GM19397 (cell line): ENCODE measurements around the gene NPFFR1.

Experiments used
- ATAC-seq: cut with Tn5 transposase; IDR thresholded peaks from one replicate; pipeline ENCODE4 v1.9.1; 2021; ENCODE audit warnings: mild to moderate bottlenecking, moderate library complexity; ENCODE audit not compliant: unreplicated experiment

Gene NPFFR1

DNA sequence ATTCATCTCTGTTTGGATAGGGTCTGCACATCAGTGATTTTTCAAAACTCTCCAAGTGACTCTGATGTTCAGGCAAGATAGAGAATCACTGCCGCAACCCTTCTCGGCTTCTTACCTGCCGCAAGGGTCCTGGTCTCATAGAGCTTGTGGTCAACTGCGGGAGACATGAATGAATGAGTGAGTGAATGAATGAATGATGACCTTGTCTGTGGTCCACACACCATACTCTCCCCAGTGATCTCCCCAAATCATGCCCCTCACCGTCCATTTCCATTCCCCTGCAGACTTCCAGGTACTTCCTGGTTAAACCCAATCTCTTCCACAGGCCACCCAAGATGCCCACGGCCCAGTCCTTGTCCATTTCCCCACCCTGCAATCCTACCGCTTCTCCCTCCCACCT lies 5.9 kb upstream of the NPFFR1 start:
- no peak for ATAC-seq

DNA sequence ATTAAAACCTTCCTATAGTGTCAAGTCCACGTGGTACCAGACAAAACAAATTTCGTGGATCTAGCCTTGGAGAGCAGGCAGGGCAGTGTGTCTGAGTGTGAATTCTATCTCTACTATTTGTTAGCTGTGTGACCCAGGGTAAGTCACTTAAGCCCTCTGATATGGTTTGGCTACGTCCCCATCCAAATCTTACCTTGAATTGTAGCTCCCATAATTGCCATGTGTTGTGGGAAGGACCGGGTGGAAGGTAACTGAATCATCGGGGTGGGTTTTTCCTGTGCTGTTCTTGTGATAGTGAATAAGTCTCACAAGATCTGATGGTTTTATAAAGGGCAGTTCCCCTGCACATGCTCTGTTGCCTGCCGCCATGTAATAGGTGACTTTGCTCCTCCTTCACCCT lies 2.8 kb upstream of the NPFFR1 start:
- ATAC-seq: no peak

- ATAC-seq: no peak
These were observed 1.6 kb upstream of the NPFFR1 start for GRCh38 chr10:70285476-70285831.

DNA sequence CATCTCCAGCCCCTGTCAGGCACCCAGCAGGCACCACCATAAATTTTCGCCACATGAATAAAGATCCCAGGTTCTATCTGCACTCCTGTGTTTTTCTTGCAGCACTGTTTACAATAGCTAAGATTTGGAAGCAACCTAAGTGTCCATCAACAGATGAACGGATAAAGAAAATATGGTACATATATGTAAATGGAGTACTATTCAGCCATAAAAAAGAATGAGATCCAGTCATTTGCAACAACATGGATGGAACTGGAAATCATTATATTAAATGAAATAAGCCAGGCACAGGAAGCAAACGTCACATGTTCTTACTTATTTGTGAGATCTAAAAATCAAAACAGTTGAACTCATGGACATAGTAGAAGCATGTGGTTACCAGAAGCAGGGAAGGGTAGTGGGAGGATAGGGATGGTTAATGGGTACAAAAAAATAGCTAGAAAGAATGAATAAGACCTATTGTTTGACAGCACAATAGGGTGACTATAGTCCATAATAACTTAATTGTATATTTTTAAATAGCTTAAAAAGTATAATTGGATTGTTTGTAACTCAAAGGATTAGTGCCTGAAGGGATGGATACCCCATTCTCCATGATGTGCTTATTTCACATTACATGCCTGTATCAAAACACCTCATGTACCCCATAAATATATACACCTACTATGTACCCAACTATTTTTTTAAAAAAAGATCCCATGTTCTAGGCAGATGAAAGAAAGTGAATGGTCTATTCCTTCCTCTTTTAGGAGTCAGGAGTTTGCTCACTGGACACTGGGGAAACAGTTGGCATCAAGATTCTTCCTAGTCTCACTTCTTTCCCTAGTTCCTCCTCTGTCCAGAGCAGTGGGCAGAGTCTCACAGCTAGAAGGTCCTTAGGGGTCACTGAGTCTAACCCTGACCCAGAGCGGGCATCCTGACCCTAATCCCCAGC lies 1.0 kb upstream of the NPFFR1 start:
- no peak for ATAC-seq

GRCh38 chr10:70283071-70283444 lies 746 bp downstream of the NPFFR1 start:
- ATAC-seq: no peak

GRCh38 chr10:70281609-70282008 lies 2.2 kb downstream of the NPFFR1 start:
- ATAC-seq: no peak

DNA sequence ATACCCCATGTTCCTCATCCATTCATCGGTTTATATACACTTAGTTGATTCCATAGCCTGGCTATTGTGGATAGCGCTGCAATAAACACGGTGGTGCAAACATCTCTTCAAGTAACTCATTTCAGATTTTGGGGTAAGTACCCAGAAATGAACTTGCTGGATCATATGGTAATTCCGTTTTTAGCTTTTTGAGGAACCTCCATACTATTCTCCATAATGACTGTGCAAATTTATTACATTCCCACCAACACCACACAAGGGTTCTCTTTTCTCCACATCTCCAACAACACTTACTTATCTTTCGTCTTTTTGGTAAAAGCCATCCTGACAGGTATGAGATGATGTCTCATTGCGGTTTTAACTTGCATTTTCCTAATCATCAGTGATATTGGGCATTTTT lies 3.7 kb downstream of the NPFFR1 start:
- no peak for ATAC-seq

DNA sequence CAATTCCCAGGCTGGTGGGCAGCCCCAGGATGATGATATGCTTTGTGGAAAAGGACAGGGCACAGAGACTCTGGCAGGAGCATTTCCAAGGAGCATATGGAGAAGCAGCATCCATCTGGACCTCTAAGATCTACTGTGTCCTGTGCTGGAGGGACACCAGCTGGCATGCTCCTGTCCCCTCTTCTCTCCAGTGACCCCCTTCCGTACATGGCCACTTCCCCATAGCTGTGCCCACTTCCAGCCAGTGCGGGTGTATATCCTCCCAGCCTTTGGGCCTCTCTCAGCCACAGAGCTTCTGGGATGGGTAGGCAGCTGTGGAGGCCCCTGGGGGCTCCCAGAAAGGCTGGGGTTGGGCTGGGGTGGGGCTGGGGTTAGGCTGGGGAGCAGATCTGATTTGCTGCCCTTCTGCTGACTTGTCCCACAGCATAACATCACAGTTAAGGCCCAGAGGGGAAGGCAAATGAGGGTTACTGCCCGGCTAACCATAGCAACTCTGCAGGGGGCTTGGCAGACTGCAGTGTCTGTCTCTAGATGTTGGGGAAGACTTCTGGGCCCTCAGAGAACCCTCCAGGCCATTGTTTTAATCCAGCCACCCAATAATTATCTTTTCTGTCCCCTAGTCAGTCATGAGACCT lies 6.3 kb downstream of the NPFFR1 start:
- no peak for ATAC-seq

GRCh38 chr10:70274643-70275042 lies 9.2 kb downstream of the NPFFR1 start:
- ATAC-seq: no peak

DNA sequence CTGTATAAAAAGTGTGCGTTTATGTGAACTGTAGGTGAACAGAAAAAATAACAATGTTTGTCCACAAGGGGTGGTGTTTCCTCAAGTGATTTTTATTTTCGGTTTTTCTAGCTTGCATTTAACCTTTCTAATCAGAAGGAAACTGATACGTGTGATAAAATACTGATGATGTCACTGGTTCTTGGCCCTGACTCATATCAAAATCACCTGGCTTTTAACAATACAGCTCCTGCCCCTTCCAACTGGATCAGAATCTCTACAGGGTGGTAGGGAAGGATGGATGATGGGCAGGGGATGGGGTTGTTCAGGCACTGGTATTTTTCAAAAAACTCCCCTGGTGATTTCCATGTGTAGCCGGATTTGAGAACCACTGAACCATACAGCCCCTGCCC lies 10.9 kb downstream of the NPFFR1 start:
- ATAC-seq: peak; percentile 46

- no peak for ATAC-seq
These were observed 11.5 kb downstream of the NPFFR1 start for GRCh38 chr10:70271996-70272924.

DNA sequence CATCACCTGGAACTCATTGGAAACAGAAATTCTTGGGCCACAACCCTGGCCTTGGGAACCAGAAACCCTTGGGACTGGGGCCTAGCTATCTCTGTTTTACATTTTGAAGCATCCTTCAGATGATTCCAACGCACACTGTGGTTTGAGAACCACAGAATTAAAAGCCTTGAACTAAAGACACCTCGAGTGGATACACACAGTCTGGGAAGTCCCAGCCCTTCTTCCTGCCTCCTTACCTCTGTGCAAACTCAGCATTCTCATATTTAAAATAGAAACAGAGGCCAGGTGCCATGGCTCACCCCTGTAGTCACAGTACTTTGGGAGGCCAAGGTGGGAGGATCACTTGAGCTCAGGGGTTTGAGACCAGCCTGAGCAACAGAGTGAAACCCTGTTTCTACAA lies 12.9 kb downstream of the NPFFR1 start:
- ATAC-seq: no peak

DNA sequence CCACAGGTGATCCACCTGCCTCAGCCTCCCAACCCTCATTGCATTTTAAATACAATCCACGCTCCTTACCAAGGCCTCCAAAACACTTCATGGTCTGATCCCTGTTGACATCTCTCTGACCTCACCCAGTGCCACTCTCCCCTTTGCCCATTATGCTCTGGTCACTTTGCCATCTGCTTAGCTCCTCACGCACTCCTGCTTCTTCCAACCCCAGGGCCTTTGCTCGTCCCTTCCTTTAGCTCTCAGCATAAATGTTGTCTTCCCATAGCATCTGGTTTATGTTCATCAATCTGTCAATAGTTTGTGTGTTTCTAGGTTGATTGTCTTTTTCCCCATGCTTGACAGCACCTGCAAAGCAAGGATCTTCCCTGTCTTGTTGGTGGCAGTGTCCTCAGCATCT lies 14.1 kb downstream of the NPFFR1 start:
- no peak for ATAC-seq

DNA sequence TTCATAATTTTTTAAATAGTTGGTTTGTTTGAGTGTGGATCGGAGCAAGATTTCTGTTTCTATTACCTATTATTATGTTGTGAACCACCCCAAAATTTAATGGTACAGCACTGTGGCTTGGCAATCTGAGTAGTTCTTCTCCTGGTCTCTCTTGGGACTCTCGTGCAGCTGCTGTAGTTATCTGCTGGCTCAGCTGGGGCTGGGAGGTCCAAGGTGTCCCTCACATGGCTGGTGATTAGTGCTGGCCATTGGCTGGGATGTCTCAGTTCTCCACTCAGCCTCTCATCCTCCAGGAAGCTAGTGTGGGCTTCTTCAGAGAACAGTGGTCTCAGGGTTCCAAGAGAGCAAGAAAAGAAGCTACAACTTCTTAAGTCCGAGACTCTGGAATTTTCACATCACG lies 15.4 kb downstream of the NPFFR1 start:
- ATAC-seq: no peak

- no peak for ATAC-seq
These were observed 16.5 kb downstream of the NPFFR1 start for GRCh38 chr10:70267161-70267933.

DNA sequence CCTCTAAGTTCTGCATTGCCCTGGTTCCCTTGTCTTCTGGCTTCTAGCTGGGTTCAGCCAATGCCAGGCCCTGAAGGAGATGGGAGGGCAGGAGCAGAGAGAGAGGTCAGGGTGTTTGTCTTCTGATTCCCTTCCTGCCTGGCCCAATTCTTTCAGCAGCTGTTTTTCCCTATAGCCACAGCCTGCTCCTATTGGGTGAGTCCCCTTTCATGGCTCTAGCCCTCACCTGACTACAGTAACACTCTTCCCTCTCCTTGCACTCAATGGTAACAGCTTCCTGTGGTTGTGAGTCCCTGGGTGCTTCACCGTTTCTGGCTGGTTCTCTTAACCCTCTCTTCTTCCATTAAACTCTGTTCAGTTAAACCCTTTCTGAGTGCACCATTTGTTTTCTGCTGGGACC lies 17.1 kb downstream of the NPFFR1 start:
- no peak for ATAC-seq

DNA sequence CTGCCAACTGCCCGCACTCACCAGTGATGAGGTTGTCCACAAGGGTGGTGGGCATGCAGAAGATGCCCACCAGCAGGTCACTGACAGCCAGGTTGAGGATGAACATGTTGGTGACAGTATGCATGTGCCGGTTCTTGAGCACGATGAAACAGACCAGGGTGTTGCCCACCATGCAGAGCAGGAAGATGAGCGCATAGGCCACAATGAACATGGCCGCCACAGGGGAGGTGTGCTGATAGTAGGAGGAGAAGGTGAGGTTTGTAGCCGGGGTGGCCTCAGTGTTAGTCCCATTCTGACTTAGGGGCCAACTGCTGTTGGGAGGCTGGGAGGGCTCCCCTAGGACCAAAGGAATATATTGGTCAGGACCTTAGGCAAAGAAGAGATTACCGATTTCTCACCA lies 17.7 kb downstream of the NPFFR1 start:
- ATAC-seq: no peak

GRCh38 chr10:70265032-70265689 lies 18.6 kb downstream of the NPFFR1 start:
- ATAC-seq: no peak

- ATAC-seq: no peak
These were observed 23.1 kb downstream of the NPFFR1 start for GRCh38 chr10:70260734-70261133.

DNA sequence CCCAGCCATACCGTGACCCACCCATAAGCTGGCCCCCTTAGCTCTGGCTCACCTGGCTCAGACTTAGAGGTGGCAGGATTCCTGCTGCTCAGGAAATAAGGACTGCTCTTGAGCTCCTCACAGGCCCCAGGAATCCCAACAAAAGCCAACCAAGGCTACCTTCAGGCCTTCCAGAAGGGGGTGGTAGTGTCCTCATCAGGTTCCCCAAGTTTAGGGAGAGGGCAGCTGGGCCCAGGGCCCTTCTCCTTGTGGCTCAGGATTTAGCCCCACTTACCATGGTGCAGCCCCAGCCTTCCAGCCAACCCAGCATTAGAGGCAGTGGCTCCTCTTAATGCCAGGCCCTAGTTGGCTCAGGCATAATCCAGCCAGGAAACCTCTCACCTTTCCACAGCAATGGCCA lies 23.5 kb downstream of the NPFFR1 start:
- no peak for ATAC-seq
